K562 (cell line): ENCODE data around the gene RRAGD.

Experiments used
- CTCF ChIP-seq, 3 experiments: IDR thresholded peaks in 2 of 3; conservative IDR thresholded peaks in 1 of 3; 2 replicates each; pipeline ENCODE4 v1.5.1; 2011 to 2012; ENCODE audit warnings: low read length in 3 of 3, mild to moderate bottlenecking in 3 of 3, control low read depth in 2 of 3, improper control_type of control experiment in 1 of 3, inconsistent platforms in 1 of 3, low read depth in 1 of 3, mixed read lengths in 1 of 3, moderate library complexity in 1 of 3; ENCODE audit not compliant: insufficient read depth in 2 of 3
- HNRNPL ChIP-seq: fragments of 200-400 bp; formaldehyde crosslinking; IDR thresholded peaks from 2 replicates; pipeline ENCODE4 v1.6.1; 2017; ENCODE audit warnings: low read depth, mild to moderate bottlenecking, low read length
- MAX ChIP-seq: sonication (generic); formaldehyde crosslinking; IDR thresholded peaks from 2 replicates; pipeline ENCODE4 v1.9.0; 2022; ENCODE audit warnings: mild to moderate bottlenecking, missing genetic modification reagents
- TCF7L2 ChIP-seq: fragments of 150-350 bp; IDR thresholded peaks from 2 replicates; pipeline ENCODE4 v1.6.1; 2016; ENCODE audit warnings: low read depth, mild to moderate bottlenecking, low read length, moderate library complexity

GRCh38 chr6:89335164-89335563 lies 76.9 kb downstream of the RRAGD start:
- TF ChIP-seq CTCF (IDR thresholded peaks at IDR 0.05 in 2 of 3, conservative IDR thresholded peaks at IDR 0.05 in 1 of 3; ENCODE audit: insufficient read depth in 2 of 3, low read depth in 1 of 3, low read length in 3 of 3) (no peak), HNRNPL (no peak), TCF7L2 (no peak), MAX (CRISPR knock-in tag) (no peak)
